Spinal cord (tissue), 10 donors: Measurements from ENCODE around the gene BMP6. TPM values are rescaled to one million over a fixed set of nuclear protein-coding genes. Genes with fewer than 3 reads are reported as not detected.

Experiments used
- DNase-seq, 6 donors: peaks; one replicate each; pipeline versions ENCODE4 v3.0.0 to v3.0.0-alpha.2; 2013 to 2015; ENCODE audit warnings: low spot score in 6 of 6, low read depth in 4 of 6
- H3K27ac ChIP-seq: one replicate; pipeline ENCODE4 v1.5.1; 2013; ENCODE audit warnings: low read depth, low read length, control low read depth
- H3K27me3 ChIP-seq: one replicate; pipeline ENCODE4 v1.6.1; 2013; ENCODE audit warnings: low read length; ENCODE audit not compliant: control insufficient read depth, insufficient read depth
- H3K36me3 ChIP-seq: one replicate; pipeline ENCODE4 v1.6.1; 2013; ENCODE audit warnings: low read length; ENCODE audit not compliant: control insufficient read depth, insufficient read depth
- H3K4me1 ChIP-seq: one replicate; pipeline ENCODE4 v1.6.1; 2013; ENCODE audit warnings: low read length; ENCODE audit not compliant: control insufficient read depth, insufficient read depth
- H3K4me3 ChIP-seq: one replicate; pipeline ENCODE4 v1.5.1; 2013; ENCODE audit warnings: low read depth, low read length, control low read depth
- H3K9me3 ChIP-seq: one replicate; pipeline ENCODE4 v1.6.1; 2013; ENCODE audit warnings: low read length; ENCODE audit not compliant: control insufficient read depth, insufficient read depth
- WGBS: methylation state at CpG from one replicate; pipeline ENCODE4 v1.1.5; 2013; ENCODE audit warnings: missing lambda C conversion rate; ENCODE audit not compliant: insufficient coverage; 5-methylcytosine and 5-hydroxymethylcytosine counted together
- polyA plus RNA-seq, 2 donors: library from polyadenylated mRNA; unstranded; fragments of 120-200 nt; gene quantifications; one replicate each; pipeline ENCODE4 v1.2.1, GENCODE V29; 2013; ENCODE audit not compliant: insufficient read length in 2 of 2
- total RNA-seq, 2 donors: library from RNA; depleted of rRNA in 1 of 2; stranded (reverse); fragments of 120-200 nt in 1 of 2; fragments of >200 nt in 1 of 2; gene quantifications; one replicate each; pipeline versions ENCODE4 v1.2.3 to v1.2.4, GENCODE V29; 2013 to 2014
- donor health status: healthy.

Gene BMP6
- total and polyA plus RNA-seq, 4 donors: 13.6 to 93.3 (median 24.1) TPM

- H3K27ac ChIP-seq: peak overlapping the region; percentile 57
Measured at GRCh38 chr6:7909323-7910276, 183.7 kb downstream of the BMP6 start.

GRCh38 chr6:7910298-7910653 is 184.4 kb downstream of the BMP6 start:
- H3K4me1 ChIP-seq: peaks cover 13% of the 10 kb centered on the region
- H3K9me3 ChIP-seq: no peaks in the 10 kb centered on the region
- H3K4me3 ChIP-seq: peak overlapping the region; percentile 38
- no peaks in the 10 kb centered on the region for H3K36me3 ChIP-seq
- H3K27ac ChIP-seq: no peak overlapping the region
- WGBS: under 1% methylated on average over 55 of the region's 57 CpGs
- peak in 1 of 6 donors; percentile 71 for DNase-seq
- H3K27me3 ChIP-seq: no peaks in the 10 kb centered on the region

More at GRCh38 chr6:7909323-7910276, 183.7 kb downstream of the BMP6 start:
- H3K4me3 ChIP-seq: peak overlapping the region; percentile 60
- peak in 2 of 6 donors; percentile 65 to 70 for DNase-seq
- peaks cover 2% of the 10 kb centered on the region for H3K36me3 ChIP-seq
- 2% methylated on average over 66 of the region's 66 CpGs for WGBS
- H3K9me3 ChIP-seq: no peaks in the 10 kb centered on the region
- H3K27me3 ChIP-seq: no peaks in the 10 kb centered on the region
- H3K4me1 ChIP-seq: peaks cover 13% of the 10 kb centered on the region

GRCh38 chr6:7910654-7911344 is 184.9 kb downstream of the BMP6 start, which contains the start of gene TXNDC5:
Gene TXNDC5 (minus strand): TSS chr6:7910788. CDS start chr6:7910776, 12 bp downstream.
- peaks cover 13% of the 10 kb centered on the region for H3K4me1 ChIP-seq
- no peaks in the 10 kb centered on the region for H3K27me3 ChIP-seq
- peak in 5 of 6 donors; percentile 52 to 92 (median 69) for DNase-seq
- no peaks in the 10 kb centered on the region for H3K36me3 ChIP-seq
- peak within 1 kb of the TSS; percentile 82 for H3K27ac ChIP-seq
- WGBS: 1% methylated on average over 71 of the region's 75 CpGs
- no peaks in the 10 kb centered on the region for H3K9me3 ChIP-seq
- H3K4me3 ChIP-seq: peak within 1 kb of the TSS; percentile 73

GRCh38 chr6:7911345-7911725 is 185.4 kb downstream of the BMP6 start:
- DNase-seq: no peak
- Histone ChIP-seq H3K9me3 (no peaks in the 10 kb centered on the region), H3K36me3 (no peaks in the 10 kb centered on the region), H3K27me3 (no peaks in the 10 kb centered on the region), H3K27ac (peak overlapping the region; percentile 82), H3K4me1 (peaks cover 13% of the 10 kb centered on the region), H3K4me3 (peak overlapping the region; percentile 73)
- WGBS: 65% methylated on average over 11 of the region's 11 CpGs

DNA sequence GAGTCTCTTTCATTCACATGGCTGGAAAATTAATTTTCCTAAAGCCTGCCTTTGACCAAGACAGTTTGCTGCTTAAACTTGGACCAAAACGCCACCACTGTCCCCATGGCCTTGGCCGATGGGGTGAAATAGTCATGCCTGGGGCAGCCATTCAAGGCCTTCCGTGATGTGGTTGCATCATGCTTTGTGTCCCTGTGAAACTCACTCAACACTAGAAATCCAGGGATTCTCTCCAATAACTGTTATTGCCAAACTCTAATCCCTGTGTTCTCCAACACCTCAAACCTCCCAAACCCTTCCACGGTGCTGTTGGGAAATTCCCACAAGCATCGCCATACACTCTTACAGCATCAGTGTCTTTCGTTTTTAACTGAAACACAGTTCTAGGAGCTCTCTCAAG is 186.1 kb downstream of the BMP6 start:
- Histone ChIP-seq H3K36me3 (no peaks in the 10 kb centered on the region), H3K9me3 (no peaks in the 10 kb centered on the region), H3K27ac (no peak overlapping the region), H3K4me1 (peaks cover 13% of the 10 kb centered on the region), H3K4me3 (no peak overlapping the region), H3K27me3 (no peaks in the 10 kb centered on the region)
- no peak for DNase-seq
- 92% methylated on average over 6 of the region's 6 CpGs for WGBS

DNA sequence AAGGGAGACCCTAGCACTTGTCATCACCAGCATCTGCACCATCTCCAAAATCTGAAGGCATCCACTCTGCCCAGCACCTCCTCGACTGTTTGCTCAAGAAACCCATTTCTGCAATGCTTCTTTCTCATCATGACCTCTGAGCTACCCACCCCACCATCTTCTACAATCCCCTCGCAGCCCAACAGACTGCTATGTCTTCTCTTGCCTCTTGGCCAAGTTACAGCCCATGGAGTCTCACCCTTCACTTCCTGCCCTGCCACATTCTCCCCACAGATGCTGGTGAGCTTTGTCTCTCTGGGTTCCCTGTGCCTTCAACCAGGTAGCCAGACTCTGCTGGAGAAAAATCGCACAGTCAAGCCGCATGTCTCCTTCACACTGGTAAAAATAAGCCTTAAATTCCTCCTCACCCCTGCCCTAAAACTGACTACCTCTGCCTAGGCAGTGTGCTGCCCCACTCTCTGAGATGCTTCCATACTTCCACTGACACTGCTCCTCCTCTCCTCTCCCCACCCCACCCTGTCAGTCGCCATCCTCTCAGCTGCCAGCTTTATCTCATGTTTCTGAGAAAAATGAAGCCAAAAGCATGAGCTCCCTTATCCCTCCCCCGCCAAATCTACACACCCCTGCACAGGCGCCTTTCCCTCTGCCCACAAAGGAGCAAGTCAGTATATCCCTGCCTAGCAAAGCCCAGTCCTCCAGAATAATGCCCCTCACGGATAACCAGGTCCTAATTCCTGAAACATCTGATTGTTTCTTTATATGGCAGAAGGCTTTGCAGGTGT is 187.0 kb downstream of the BMP6 start:
- no peak for DNase-seq
- Histone ChIP-seq H3K4me3 (no peak overlapping the region), H3K27ac (no peak overlapping the region), H3K9me3 (no peaks in the 10 kb centered on the region), H3K4me1 (peaks cover 15% of the 10 kb centered on the region), H3K36me3 (no peaks in the 10 kb centered on the region), H3K27me3 (no peaks in the 10 kb centered on the region)
- whole genome bisulfite sequencing: 85% methylated on average over 7 of the region's 8 CpGs

GRCh38 chr6:7914311-7914710 is 188.4 kb downstream of the BMP6 start:
- H3K27me3 ChIP-seq: no peaks in the 10 kb centered on the region
- H3K27ac ChIP-seq: no peak overlapping the region
- no peak overlapping the region for H3K4me3 ChIP-seq
- WGBS: 79% methylated on average over 5 of the region's 5 CpGs
- H3K36me3 ChIP-seq: no peaks in the 10 kb centered on the region
- H3K4me1 ChIP-seq: peaks cover 13% of the 10 kb centered on the region
- DNase-seq: no peak
- no peaks in the 10 kb centered on the region for H3K9me3 ChIP-seq

- no peaks in the 10 kb centered on the region for H3K27me3 ChIP-seq
- peaks cover 9% of the 10 kb centered on the region for H3K4me1 ChIP-seq
- no peaks in the 10 kb centered on the region for H3K36me3 ChIP-seq
- no peak overlapping the region for H3K4me3 ChIP-seq
- H3K9me3 ChIP-seq: no peaks in the 10 kb centered on the region
- no peak overlapping the region for H3K27ac ChIP-seq
- no peak for DNase-seq
- WGBS: 80% methylated on average over 10 of the region's 11 CpGs
Measured at GRCh38 chr6:7914991-7915789, 189.3 kb downstream of the BMP6 start.

- H3K9me3 ChIP-seq: no peaks in the 10 kb centered on the region
- H3K4me1 ChIP-seq: peaks cover 2% of the 10 kb centered on the region
- no peak overlapping the region for H3K27ac ChIP-seq
- no peak overlapping the region for H3K4me3 ChIP-seq
- no peaks in the 10 kb centered on the region for H3K36me3 ChIP-seq
- WGBS: 88% methylated on average over 1 of the region's 1 CpG
- DNase-seq: no peak
- H3K27me3 ChIP-seq: no peaks in the 10 kb centered on the region
Measured at GRCh38 chr6:7916959-7917358, 191.1 kb downstream of the BMP6 start.
